Suppressor macrophage (primary cell): ENCODE results near the gene BIRC7.
"Not testable (repeated sequence)": the region's sequence is repeated elsewhere in the genome, so short reads cannot be mapped to it uniquely, and the experiment has no call there.

Source experiments
- DNase-seq, 4 experiments: peaks; one replicate each; pipeline ENCODE4 v3.0.0-alpha.2; 2020 to 2022

BIRC7 gene

DNA sequence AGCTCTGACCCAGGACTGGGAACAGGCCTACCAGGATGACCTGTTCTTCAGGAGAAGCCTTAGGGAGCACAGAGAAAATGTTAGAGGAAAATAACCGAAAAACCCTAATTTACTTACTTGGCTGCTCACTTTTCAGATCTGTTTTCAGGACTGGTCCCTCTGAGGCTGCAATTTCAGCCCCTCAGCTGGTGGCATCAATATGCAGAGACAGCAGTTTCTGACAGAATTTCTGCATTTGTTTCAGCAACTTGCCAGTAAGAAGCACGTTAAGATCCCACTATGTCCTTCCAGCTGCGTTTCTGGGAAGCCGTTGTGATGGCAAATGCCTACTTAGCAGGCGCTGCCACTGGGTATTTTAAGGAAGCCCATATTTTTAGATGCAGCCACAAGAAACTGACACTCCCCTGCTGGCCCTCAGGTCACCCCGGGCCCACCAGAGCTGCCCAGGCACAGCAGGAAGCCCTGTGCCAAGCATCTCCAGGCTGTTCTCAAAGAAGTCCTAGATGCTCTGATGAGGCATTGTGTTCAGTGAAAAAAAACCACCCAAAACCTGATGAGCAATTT is 27.3 kb upstream of the BIRC7 start:
- DNase-seq = no peak

GRCh38 chr20:63210011-63210605 is 25.6 kb upstream of the BIRC7 start:
- DNase-seq = no peak

GRCh38 chr20:63212393-63212730 is 23.3 kb upstream of the BIRC7 start:
- no peak for DNase-seq

- no peak for DNase-seq
These were observed 22.9 kb upstream of the BIRC7 start for GRCh38 chr20:63212792-63213191.

DNA sequence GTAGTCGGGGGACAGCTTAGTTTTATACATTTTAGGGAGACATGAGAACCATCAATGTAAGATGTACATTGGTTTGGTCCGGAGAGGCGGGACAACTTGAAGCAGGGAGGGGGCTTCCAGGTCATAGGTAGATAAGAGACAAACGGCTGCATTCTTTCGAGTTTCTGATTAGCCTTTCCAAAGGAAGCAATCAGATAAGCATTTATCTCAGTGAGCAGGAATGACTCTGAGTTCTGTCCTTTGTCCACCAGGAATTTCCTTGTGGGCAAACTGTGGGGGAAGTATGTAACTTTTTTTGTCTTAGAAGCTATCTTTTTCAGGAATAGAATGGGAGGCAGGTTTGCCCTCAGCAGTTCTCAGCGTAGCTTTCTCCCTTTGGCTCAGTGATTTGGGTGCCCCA is 21.2 kb upstream of the BIRC7 start:
- DNase-seq = no peak

- DNase-seq = peak; percentile 34 to 68 (median 57)
These were observed 20.3 kb upstream of the BIRC7 start for GRCh38 chr20:63215101-63216040.

- DNase-seq = peak; percentile 97 to 99 (median 98)
These were observed 19.5 kb upstream of the BIRC7 start, which contains the start of gene YTHDF1 for GRCh38 chr20:63216041-63216848. TSS of gene YTHDF1 (minus strand) at chr20:63216131. CDS start at chr20:63215892, 239 bp downstream.

DNA sequence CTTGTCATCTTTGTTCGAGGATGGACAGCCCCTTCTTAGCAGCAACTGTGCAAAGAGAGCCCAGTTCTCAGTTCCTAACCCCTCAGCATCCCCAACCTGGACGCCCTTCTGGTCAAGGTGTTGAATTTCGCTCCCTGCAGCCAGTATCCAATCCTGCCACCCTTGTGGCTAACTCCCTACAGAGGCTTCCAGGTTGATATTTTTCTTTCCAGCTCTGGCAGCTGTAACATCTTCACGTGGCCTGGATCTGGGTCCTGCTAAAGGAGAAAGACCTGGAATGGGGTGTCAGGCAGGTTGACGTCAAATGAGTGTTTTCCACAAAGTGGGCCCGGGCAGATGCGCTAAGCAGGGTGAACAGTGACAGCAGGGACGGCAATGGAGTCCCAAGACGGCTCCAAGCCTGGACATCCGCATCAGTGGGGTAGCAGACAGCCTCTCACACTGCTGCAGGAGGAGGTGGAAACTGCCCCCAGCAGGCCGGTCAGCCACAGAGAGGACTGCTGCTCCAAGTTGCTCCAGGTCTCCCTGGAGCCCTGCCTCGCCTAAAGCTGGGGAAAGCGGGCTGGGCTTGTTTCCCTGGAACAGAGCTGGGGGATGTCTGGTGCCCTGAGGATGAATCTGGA is 18.7 kb upstream of the BIRC7 start:
- no peak for DNase-seq

GRCh38 chr20:63217706-63218105 is 18.0 kb upstream of the BIRC7 start:
- DNase-seq = no peak

DNA sequence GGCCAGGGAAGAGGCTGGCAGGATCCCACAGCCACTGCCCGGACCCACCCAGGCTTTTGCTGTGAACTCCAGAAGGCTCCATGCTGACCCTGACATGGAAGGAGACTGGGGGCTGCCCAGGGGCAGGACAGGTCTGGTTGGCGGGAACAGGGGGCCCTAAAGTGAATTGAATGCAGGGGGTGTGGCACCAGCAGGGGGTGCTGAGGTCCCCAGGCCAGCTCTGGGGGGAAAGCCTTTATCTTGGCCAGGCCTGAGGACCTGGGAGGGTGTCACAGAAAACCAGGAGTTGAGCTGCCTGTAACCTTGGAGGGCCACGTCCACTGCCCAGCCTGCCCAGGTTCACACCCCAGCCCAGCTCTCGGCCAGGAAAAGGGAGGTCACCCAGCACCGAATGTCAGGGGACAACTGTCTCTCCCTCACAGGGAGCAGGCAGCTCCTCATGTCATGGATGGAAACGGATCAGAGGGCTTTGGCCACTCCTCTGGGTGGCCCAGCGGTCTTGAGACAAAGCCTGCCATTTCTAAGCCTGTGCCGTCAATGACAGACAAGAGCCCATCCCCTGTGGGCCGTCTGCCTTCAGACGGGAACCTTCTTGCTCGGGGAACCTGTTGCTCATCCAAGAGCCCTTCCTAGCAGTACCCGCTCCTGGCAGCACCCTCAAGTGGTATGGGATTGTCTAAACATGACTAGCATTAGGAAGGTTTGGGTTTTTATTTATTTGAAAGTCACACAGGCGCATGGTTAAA is 16.8 kb upstream of the BIRC7 start:
- DNase-seq = no peak

DNA sequence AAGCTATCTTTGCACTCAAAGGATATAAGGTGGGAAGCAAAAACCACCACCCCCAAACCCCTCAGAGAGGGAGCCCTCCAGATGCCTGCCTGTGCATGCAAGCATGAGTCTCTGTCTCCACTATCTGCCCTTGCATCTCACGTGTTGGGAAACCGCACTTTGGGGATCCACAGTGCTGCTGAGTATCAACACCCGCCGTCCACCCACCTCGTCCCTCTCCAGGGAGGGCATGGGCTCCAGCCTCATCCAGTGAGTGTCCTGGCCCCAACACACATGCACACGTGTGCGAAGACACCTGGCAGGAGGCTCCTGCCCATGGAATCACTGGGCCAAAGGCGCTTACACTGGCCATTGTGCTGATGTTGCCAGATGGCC is 16.3 kb upstream of the BIRC7 start:
- no peak for DNase-seq

DNA sequence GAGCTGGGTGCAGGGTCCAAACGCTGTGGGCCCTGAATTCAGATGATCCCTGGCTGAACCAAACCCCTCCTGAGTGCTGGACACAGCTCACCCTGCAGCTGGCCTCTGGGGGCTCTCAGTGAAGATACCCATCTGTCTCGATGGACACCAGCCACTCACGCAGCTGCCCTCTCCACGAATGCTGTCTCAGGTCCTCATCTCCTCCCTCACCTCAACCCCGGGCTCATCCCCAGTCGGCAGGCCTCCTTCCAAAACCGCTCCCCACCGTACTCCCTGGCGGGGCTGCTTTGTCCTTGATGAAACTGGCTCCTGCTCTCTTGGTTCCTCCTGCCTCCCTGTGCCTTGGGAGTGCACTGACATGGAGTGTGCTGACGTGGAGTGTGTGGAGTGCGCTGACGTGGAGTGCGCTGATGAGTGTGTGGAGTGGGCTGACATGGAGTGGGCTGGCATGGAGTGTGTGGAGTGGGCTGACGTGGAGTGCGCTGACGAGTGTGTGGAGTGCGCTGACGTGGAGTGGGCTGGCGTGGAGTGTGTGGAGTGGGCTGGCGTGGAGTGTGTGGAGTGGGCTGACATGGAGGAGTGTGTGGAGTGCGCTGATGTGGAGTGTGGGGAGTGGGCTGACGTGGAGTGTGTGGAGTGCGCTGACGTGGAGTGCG is 15.7 kb upstream of the BIRC7 start:
- no peak for DNase-seq

- DNase-seq = no peak
These were observed 14.9 kb upstream of the BIRC7 start for GRCh38 chr20:63220696-63221399.

DNA sequence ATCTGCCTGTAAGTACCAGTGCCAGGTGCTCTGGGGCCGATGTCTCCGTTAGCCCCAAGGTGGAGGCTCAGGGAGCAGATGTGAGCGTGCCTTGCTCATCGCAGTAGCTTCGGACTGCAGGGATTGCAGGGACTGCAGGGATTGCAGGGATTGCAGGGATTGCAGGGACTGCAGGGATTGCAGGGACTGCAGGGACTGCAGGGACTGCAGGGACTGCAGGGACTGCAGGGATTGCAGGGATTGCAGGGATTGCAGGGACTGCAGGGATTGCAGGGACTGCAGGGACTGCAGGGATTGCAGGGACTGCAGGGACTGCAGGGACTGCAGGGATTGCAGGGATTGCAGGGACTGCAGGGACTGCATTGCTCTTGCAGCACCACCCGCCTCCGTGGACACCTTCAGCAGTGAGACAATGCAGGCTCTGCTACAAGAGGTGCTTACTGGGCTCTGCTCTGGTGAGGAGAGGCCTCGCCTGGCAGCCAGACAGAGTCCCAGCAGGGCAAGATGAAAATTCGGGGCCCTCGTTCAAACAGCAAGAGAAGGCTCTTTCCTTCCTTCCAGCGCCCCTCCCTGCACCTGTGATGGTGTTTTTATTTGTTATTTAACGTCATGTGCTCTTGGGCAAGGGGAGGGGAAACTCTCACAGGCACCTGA is 14.2 kb upstream of the BIRC7 start:
- not testable (repeated sequence) for DNase-seq

GRCh38 chr20:63222541-63222940 is 13.2 kb upstream of the BIRC7 start:
- DNase-seq = no peak

DNA sequence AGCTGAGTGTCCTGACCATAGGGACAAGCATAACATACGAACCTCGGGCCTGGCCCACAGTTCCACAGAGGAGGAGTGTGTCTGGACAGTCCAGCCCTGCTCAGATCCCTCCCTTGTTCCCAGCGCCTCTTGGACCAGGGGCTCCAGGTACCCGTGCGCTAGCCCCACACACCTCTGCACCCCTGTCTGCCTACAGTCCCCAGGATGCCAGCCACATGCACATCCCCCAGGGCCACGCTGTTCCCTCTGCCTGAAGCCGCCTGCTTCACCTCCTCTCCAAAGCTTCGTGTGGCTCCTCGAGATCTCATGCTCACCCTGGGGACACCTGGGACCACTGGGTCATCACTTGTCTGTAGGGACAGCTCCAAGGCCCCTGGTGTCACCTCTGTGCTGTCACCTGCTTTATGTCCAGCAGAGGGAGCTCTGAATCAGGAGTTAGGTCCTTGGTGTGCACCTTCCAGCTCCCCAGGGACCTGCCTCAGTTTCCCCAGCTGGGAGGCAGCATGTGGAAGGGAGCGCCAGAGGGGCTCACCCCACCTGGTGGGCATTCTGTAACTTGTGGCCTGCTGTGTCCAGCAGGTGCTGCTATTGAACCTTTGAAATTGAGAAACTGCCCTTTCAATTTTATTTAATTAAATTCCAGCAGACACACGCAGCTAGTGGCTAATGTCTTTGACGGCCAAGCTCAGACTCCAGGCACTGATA is 12.4 kb upstream of the BIRC7 start:
- peak; percentile 53 to 72 (median 62) for DNase-seq

DNA sequence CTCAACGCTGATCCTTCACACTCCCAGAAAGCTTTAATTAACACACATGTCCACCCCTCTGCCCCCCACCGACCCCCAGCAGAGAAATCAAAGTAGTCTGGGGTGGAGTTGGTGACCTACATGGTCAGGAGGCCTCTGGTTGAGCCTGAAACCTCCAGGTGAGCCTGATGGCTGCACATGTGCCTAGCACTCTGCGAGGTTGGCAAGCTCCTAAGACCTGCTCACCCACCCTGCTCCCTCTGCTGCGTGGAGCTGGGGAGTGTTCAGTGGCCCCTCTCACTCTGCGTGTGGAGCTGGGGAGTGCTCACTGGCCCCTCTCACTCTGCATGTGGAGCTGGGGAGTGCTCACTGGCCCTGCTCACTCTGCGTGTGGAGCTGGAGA is 11.9 kb upstream of the BIRC7 start:
- no peak for DNase-seq

DNA sequence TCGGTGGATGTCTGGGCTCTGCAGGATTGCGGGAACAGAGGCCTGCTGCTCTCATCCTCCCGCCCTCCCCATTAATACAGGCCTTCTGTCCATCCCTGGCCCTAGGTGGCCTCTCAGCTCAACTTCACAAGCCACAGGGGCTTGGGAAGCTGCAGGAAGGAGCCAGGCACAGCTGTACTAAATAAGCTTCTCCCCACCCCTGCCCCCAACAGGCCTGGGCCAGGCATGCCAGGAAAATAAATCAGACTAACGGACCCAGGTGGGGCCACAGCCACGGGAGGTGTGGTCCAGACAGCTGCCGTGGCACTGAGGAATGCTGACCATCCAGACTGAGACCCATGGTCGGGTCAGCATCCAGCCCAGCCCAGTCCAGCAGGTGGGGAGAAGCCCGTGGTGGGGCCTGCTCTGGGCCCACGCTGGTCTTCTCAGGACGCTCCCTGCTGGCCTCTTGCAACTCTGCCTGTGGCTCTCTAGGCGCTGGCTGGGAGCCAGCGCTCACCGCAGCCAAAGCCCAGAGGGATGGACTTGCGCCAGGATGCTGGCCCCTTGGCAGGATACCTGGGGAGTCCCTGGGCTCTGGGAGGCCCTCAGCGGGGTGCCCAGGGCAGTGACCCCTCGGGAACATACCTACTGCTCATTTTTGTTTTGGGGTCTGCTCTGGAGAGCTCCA is 11.2 kb upstream of the BIRC7 start:
- peak in 1 of 4 experiments; percentile 27 for DNase-seq

GRCh38 chr20:63225082-63225454 is 10.6 kb upstream of the BIRC7 start:
- DNase-seq = no peak
